ENCODE measurements around the gene EFCAB5.

- TF ChIP-seq EZH2 (IDR thresholded peaks at IDR 0.05; ENCODE audit: borderline replicate concordance, insufficient read depth, low read length, poor library complexity, severe bottlenecking): no peak
- TF ChIP-seq, protein P1, sequence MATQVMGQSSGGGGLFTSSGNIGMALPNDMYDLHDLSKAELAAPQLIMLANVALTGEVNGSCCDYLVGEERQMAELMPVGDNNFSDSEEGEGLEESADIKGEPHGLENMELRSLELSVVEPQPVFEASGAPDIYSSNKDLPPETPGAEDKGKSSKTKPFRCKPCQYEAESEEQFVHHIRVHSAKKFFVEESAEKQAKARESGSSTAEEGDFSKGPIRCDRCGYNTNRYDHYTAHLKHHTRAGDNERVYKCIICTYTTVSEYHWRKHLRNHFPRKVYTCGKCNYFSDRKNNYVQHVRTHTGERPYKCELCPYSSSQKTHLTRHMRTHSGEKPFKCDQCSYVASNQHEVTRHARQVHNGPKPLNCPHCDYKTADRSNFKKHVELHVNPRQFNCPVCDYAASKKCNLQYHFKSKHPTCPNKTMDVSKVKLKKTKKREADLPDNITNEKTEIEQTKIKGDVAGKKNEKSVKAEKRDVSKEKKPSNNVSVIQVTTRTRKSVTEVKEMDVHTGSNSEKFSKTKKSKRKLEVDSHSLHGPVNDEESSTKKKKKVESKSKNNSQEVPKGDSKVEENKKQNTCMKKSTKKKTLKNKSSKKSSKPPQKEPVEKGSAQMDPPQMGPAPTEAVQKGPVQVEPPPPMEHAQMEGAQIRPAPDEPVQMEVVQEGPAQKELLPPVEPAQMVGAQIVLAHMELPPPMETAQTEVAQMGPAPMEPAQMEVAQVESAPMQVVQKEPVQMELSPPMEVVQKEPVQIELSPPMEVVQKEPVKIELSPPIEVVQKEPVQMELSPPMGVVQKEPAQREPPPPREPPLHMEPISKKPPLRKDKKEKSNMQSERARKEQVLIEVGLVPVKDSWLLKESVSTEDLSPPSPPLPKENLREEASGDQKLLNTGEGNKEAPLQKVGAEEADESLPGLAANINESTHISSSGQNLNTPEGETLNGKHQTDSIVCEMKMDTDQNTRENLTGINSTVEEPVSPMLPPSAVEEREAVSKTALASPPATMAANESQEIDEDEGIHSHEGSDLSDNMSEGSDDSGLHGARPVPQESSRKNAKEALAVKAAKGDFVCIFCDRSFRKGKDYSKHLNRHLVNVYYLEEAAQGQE (IDR thresholded peaks at IDR 0.05; ENCODE audit: borderline replicate concordance): no peak
- no peak for TF ChIP-seq MXI1 (conservative IDR thresholded peaks at IDR 0.05; ENCODE audit: poor library complexity, severe bottlenecking)
- TF ChIP-seq, protein P2, sequence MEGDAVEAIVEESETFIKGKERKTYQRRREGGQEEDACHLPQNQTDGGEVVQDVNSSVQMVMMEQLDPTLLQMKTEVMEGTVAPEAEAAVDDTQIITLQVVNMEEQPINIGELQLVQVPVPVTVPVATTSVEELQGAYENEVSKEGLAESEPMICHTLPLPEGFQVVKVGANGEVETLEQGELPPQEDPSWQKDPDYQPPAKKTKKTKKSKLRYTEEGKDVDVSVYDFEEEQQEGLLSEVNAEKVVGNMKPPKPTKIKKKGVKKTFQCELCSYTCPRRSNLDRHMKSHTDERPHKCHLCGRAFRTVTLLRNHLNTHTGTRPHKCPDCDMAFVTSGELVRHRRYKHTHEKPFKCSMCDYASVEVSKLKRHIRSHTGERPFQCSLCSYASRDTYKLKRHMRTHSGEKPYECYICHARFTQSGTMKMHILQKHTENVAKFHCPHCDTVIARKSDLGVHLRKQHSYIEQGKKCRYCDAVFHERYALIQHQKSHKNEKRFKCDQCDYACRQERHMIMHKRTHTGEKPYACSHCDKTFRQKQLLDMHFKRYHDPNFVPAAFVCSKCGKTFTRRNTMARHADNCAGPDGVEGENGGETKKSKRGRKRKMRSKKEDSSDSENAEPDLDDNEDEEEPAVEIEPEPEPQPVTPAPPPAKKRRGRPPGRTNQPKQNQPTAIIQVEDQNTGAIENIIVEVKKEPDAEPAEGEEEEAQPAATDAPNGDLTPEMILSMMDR (IDR thresholded peaks at IDR 0.05; ENCODE audit: poor library complexity, severe bottlenecking): peak; percentile 91
- TF ChIP-seq RAD21 (conservative IDR thresholded peaks at IDR 0.05): peak; percentile 94
- no peak for TF ChIP-seq POLR2AphosphoS5 (IDR thresholded peaks at IDR 0.05)
- TF ChIP-seq TAF1 (IDR thresholded peaks at IDR 0.05; ENCODE audit: low read depth): no peak
- TF ChIP-seq EP300 (conservative IDR thresholded peaks at IDR 0.05; ENCODE audit: poor library complexity, severe bottlenecking): no peak
Observed at GRCh38 chr17:30093463-30094147, 152.2 kb downstream of the EFCAB5 start.

Data from neural cell (in vitro differentiated cells).